ENCODE results near the gene PRDM1. TPM values are rescaled to one million over a fixed set of nuclear protein-coding genes. Genes with fewer than 3 reads are reported as not detected.

The PRDM1 gene
- total and polyA plus RNA-seq, 2 donors (not counting 1 experiment from before 2014, with no cell fraction given) = 2.8 to 5.4 TPM

GRCh38 chr6:106120406-106120805 is 34.3 kb downstream of the PRDM1 start:
- TF ChIP-seq CTCF (conservative IDR thresholded peaks at IDR 0.05 in 1 of 2, IDR thresholded peaks at IDR 0.05 in 1 of 2; ENCODE audit: low read depth in 1 of 2, low read length in 2 of 2) (no peak), EZH2 (IDR thresholded peaks at IDR 0.05; ENCODE audit: low read length, missing control alignments) (no peak)

GRCh38 chr6:106122306-106122918 is 36.3 kb downstream of the PRDM1 start:
- Histone ChIP-seq H3K4me2 (ENCODE audit: extremely low read depth, insufficient read depth, low read length) (no peak overlapping the region), H3K79me2 (ENCODE audit: control insufficient read depth, insufficient read depth, low read length) (no peaks in the 10 kb centered on the region)
- TF ChIP-seq CTCF (conservative IDR thresholded peaks at IDR 0.05 in 1 of 2, IDR thresholded peaks at IDR 0.05 in 1 of 2; ENCODE audit: low read depth in 1 of 2, low read length in 2 of 2) (no peak), EZH2 (IDR thresholded peaks at IDR 0.05; ENCODE audit: low read length, missing control alignments) (no peak)

More at GRCh38 chr6:106120406-106120805, 34.3 kb downstream of the PRDM1 start:
- Histone ChIP-seq H3K4me2 (ENCODE audit: extremely low read depth, insufficient read depth, low read length) (no peak overlapping the region), H3K27me3 (ENCODE audit: control insufficient read depth, insufficient read depth, low read length) (no peaks in the 10 kb centered on the region), H4K20me1 (ENCODE audit: control insufficient read depth, extremely low read depth, insufficient read depth, low read length) (no peaks in the 10 kb centered on the region), H3K4me1 (ENCODE audit: control insufficient read depth, extremely low read depth, insufficient read depth, low read length) (no peaks in the 10 kb centered on the region), H3K79me2 (ENCODE audit: control insufficient read depth, insufficient read depth, low read length) (no peaks in the 10 kb centered on the region), H3K9ac (ENCODE audit: insufficient read depth, low read length) (no peak overlapping the region), H3K36me3 (ENCODE audit: control insufficient read depth, insufficient read depth, low read length) (no peaks in the 10 kb centered on the region), H3K4me3 (replicated peaks in 1 of 4; ENCODE audit: control extremely low read depth in 1 of 4, insufficient read depth in 1 of 4, low read depth in 3 of 4, low read length in 4 of 4) (no peak overlapping the region), H3K27ac (ENCODE audit: insufficient read depth, low read length) (no peak overlapping the region), H3K9me3 (ENCODE audit: control insufficient read depth, insufficient read depth, low read depth, low read length) (no peaks in the 10 kb centered on the region), H2AFZ (ENCODE audit: low read length) (no peak overlapping the region)
- DNase-seq (ENCODE audit: low read depth in 2 of 2) = no peak

GRCh38 chr6:106122938-106123656 is 37.0 kb downstream of the PRDM1 start:
- Histone ChIP-seq H2AFZ (ENCODE audit: low read length) (no peak overlapping the region), H3K36me3 (ENCODE audit: control insufficient read depth, insufficient read depth, low read length) (no peaks in the 10 kb centered on the region), H3K9me3 (ENCODE audit: control insufficient read depth, insufficient read depth, low read depth, low read length) (no peaks in the 10 kb centered on the region), H3K79me2 (ENCODE audit: control insufficient read depth, insufficient read depth, low read length) (no peaks in the 10 kb centered on the region), H3K4me1 (ENCODE audit: control insufficient read depth, extremely low read depth, insufficient read depth, low read length) (no peaks in the 10 kb centered on the region), H3K27me3 (ENCODE audit: control insufficient read depth, insufficient read depth, low read length) (no peaks in the 10 kb centered on the region), H3K9ac (ENCODE audit: insufficient read depth, low read length) (no peak overlapping the region), H4K20me1 (ENCODE audit: control insufficient read depth, extremely low read depth, insufficient read depth, low read length) (no peaks in the 10 kb centered on the region), H3K4me3 (replicated peaks in 1 of 4; ENCODE audit: control extremely low read depth in 1 of 4, insufficient read depth in 1 of 4, low read depth in 3 of 4, low read length in 4 of 4) (no peak overlapping the region), H3K27ac (ENCODE audit: insufficient read depth, low read length) (no peak overlapping the region), H3K4me2 (ENCODE audit: extremely low read depth, insufficient read depth, low read length) (no peak overlapping the region)
- no peak for DNase-seq (ENCODE audit: low read depth in 2 of 2)
- TF ChIP-seq CTCF (conservative IDR thresholded peaks at IDR 0.05 in 1 of 2, IDR thresholded peaks at IDR 0.05 in 1 of 2; ENCODE audit: low read depth in 1 of 2, low read length in 2 of 2) (no peak), EZH2 (IDR thresholded peaks at IDR 0.05; ENCODE audit: low read length, missing control alignments) (no peak)

More at GRCh38 chr6:106122306-106122918, 36.3 kb downstream of the PRDM1 start:
- DNase-seq (ENCODE audit: low read depth in 2 of 2) = no peak
- Histone ChIP-seq H3K9ac (ENCODE audit: insufficient read depth, low read length) (no peak overlapping the region), H3K4me1 (ENCODE audit: control insufficient read depth, extremely low read depth, insufficient read depth, low read length) (no peaks in the 10 kb centered on the region), H3K4me3 (replicated peaks in 1 of 4; ENCODE audit: control extremely low read depth in 1 of 4, insufficient read depth in 1 of 4, low read depth in 3 of 4, low read length in 4 of 4) (no peak overlapping the region), H4K20me1 (ENCODE audit: control insufficient read depth, extremely low read depth, insufficient read depth, low read length) (no peaks in the 10 kb centered on the region), H3K36me3 (ENCODE audit: control insufficient read depth, insufficient read depth, low read length) (no peaks in the 10 kb centered on the region), H3K27me3 (ENCODE audit: control insufficient read depth, insufficient read depth, low read length) (no peaks in the 10 kb centered on the region), H3K27ac (ENCODE audit: insufficient read depth, low read length) (no peak overlapping the region), H2AFZ (ENCODE audit: low read length) (no peak overlapping the region), H3K9me3 (ENCODE audit: control insufficient read depth, insufficient read depth, low read depth, low read length) (no peaks in the 10 kb centered on the region)
